Thyroid gland (tissue), 4 donors: ENCODE data around the gene TJAP1. TPM values are rescaled to one million over a fixed set of nuclear protein-coding genes. Genes with fewer than 3 reads are reported as not detected.

Source experiments
- DNase-seq, 2 donors: peaks; one replicate each; pipeline ENCODE4 v3.0.0-alpha.2; 2019
- H3K27ac ChIP-seq, 3 donors: fragments of 200-600 bp; sonication (generic); 1 replicate in 2 of 3; 2 replicates in 1 of 3; pipeline ENCODE4 v1.5.1; 2016 to 2019; ENCODE audit warnings: mild to moderate bottlenecking in 1 of 3, moderate library complexity in 1 of 3
- H3K27me3 ChIP-seq: fragments of 200-600 bp; sonication (generic); one replicate; pipeline ENCODE4 v1.5.1; 2019
- H3K36me3 ChIP-seq, 2 donors: fragments of 200-600 bp; sonication (generic); one replicate each; pipeline ENCODE4 v1.5.1; 2016 to 2019
- H3K4me1 ChIP-seq, 2 donors: fragments of 200-600 bp; sonication (generic); one replicate each; pipeline ENCODE4 v1.5.1; 2017 to 2019
- H3K4me3 ChIP-seq, 3 donors: fragments of 200-600 bp; sonication (generic); replicated peaks in 1 of 3; 1 replicate in 2 of 3; 2 replicates in 1 of 3; pipeline ENCODE4 v1.5.1; 2016; ENCODE audit warnings: mild to moderate bottlenecking in 1 of 3
- H3K9me3 ChIP-seq: fragments of 200-600 bp; sonication (generic); one replicate; pipeline ENCODE4 v1.5.1; 2017
- POLR2A ChIP-seq, 2 donors: fragments of 450-650 bp; IDR thresholded peaks; one replicate each; pipeline ENCODE4 v1.6.1; 2017; ENCODE audit warnings: antibody characterized with exemption in 2 of 2, mild to moderate bottlenecking in 2 of 2, moderate library complexity in 1 of 2
- WGBS, 2 donors: methylation state at CpG; one replicate each; pipeline ENCODE4 v1.1.5; 2017; 5-methylcytosine and 5-hydroxymethylcytosine counted together
- intact Hi-C: fragments of 100-400 bp; cut with DNase I; formaldehyde crosslinking; loops from one replicate; pipeline ENCODE4 v1.15.1; 2023
- total RNA-seq, 4 donors: library from RNA; depleted of rRNA; stranded (reverse); fragments of >200 nt; gene quantifications; one replicate each; pipeline ENCODE4 v1.2.3, GENCODE V29; 2016
- TF ChIP-seq, protein P1 (sequence below), 6 experiments: fragments of 200-600 bp in 3 of 6; fragments of 450-650 bp in 3 of 6; sonication (generic) in 3 of 6; IDR thresholded peaks; one replicate each; pipeline ENCODE4 v1.5.1; 2016 to 2019; ENCODE audit warnings: antibody characterized with exemption in 6 of 6, mild to moderate bottlenecking in 2 of 6, inconsistent platforms in 1 of 6, moderate library complexity in 1 of 6

Gene TJAP1
- total RNA-seq, 4 donors from 2014 or later = 23.2 to 42.4 (median 34.4) TPM

DNA sequence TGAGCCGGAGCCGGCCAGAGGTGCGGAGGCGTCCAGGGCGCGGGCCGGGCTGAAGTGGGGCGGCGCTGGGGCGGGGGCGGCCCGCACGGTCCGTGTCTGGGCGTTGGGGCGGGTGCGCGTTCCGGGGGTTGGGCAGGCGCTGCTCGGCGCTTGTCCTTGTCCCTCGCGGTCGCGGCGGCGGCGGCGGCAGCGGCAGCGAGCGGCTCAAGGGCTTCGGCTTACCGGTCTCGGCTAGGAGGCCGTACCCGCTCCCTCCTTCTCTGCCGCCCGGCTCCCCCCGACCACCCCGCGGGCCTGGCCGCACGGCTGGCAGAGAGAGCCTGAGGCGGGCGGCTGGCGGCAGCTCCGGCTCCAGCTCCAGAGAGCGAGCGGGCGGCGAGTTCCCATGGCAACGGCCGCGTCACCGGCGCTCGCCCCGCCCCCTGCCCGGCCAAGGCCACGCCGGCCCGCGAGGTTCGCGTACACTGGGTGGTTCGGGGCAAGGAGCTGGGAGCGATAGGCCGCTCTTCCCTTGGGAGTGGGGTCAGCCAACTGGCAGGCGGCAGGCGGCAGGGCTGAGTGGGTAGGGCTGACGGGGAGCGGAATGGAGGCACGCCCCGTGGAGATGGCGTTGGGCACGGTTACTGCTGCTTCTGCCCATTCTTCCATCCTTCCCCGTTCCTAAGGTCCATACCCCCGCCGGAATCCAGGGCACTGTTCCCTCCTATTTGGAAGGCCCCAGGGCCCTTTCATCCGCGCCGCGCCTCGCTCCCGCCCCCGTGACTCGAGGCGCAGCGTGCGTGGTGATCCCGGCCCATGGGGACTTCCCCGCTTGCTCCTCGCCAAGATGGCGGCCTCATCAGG lies 32.8 kb downstream of the TJAP1 start, which contains the start of gene LRRC73:
TSS of gene LRRC73 (minus strand) at position 363 of the 843 bp plus-strand sequence. CDS start 561 bp downstream, outside the sequence.
- Histone ChIP-seq H3K27me3 (no peaks in the 10 kb centered on the region), H3K27ac (peak within 1 kb of the TSS in 1 of 3 donors; percentile 38), H3K36me3 (peaks cover 35 to 36% of the 10 kb centered on the region in 2 donors), H3K9me3 (no peaks in the 10 kb centered on the region), H3K4me1 (peaks cover 13 to 25% of the 10 kb centered on the region in 2 donors), H3K4me3 (peak within 1 kb of the TSS in 2 of 3 donors; percentile 10 to 68)
- intact Hi-C loops = loop anchor here (5.0 to 10.0 kb wide), 2 partner anchors 145 to 248 kb away; partner anchors contain the start of gene ZNF318
- TF ChIP-seq, protein P1, sequence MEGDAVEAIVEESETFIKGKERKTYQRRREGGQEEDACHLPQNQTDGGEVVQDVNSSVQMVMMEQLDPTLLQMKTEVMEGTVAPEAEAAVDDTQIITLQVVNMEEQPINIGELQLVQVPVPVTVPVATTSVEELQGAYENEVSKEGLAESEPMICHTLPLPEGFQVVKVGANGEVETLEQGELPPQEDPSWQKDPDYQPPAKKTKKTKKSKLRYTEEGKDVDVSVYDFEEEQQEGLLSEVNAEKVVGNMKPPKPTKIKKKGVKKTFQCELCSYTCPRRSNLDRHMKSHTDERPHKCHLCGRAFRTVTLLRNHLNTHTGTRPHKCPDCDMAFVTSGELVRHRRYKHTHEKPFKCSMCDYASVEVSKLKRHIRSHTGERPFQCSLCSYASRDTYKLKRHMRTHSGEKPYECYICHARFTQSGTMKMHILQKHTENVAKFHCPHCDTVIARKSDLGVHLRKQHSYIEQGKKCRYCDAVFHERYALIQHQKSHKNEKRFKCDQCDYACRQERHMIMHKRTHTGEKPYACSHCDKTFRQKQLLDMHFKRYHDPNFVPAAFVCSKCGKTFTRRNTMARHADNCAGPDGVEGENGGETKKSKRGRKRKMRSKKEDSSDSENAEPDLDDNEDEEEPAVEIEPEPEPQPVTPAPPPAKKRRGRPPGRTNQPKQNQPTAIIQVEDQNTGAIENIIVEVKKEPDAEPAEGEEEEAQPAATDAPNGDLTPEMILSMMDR (IDR thresholded peaks at IDR 0.05) = no peak
- peak in 1 of 2 donors; percentile 69 for TF ChIP-seq POLR2A (IDR thresholded peaks at IDR 0.05)
- WGBS, 2 donors = 16% methylated on average over 51 of the region's 96 CpGs; no CpG with 5 or more reads in 1 of the 2 donors
- DNase-seq = peak; percentile 86 to 89

DNA sequence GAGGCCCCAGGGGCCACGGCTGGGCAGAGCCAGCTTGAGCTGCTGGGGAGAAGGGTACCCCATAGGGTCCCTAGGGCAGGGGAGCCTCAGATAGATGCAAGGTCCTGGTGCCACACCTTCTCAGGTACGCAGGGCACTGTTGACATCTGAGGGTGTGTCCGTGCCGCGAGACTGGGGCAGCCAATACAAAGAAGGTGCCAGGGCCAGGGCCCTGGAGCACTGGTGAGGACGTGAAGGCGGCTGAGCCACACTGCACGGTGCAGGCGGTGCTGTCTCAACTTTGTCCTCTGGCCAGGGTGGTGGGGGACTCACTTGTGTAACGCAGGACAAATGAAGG lies 33.4 kb downstream of the TJAP1 start:
- Histone ChIP-seq H3K4me3 (no peak overlapping the region), H3K27me3 (no peaks in the 10 kb centered on the region), H3K36me3 (peaks cover 36 to 39% of the 10 kb centered on the region in 2 donors), H3K27ac (no peak overlapping the region), H3K4me1 (peaks cover 19 to 31% of the 10 kb centered on the region in 2 donors), H3K9me3 (no peaks in the 10 kb centered on the region)
- no peak for DNase-seq
- 92 to 96% methylated on average over 5 to 9 of the region's 10 CpGs for WGBS, 2 donors
- intact Hi-C loops = no loop called here
- no peak for TF ChIP-seq POLR2A (IDR thresholded peaks at IDR 0.05)
- TF ChIP-seq, protein P1 (IDR thresholded peaks at IDR 0.05) = no peak

DNA sequence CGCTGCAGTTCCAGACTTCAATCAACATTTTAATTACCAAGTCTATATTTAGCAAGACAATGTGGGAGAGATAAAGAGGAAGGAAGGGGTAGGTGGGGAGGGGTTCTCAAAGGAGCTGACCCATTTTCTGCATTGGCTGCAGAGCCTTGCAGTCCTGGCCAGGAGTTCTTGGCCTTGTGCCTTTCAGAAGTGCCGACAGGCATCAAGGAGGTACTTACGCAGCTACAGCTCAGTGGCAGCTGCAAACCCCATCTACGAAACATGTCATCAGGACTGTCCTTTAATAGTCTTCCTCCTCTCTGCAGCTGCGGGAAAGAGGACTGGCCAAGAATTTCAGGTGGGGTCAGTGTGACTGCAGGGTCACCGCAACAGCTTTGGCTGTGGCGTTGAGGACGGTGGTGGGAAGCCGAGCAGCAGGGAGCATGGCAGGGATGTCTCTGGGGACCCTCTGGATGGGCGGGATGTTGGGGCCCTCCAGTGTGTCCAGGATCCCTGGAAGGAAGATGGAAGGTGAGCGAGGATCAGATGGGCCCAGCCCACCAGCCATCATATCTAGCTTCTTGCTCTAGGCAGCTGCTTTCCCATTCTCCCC lies 34.5 kb downstream of the TJAP1 start:
- Histone ChIP-seq H3K36me3 (peaks cover 36 to 39% of the 10 kb centered on the region in 2 donors), H3K27ac (no peak overlapping the region), H3K9me3 (no peaks in the 10 kb centered on the region), H3K27me3 (no peaks in the 10 kb centered on the region), H3K4me3 (no peak overlapping the region), H3K4me1 (peaks cover 25 to 34% of the 10 kb centered on the region in 2 donors)
- 77 to 83% methylated on average over 11 of the region's 11 CpGs for WGBS, 2 donors
- no peak for DNase-seq
- TF ChIP-seq POLR2A (IDR thresholded peaks at IDR 0.05) = no peak
- TF ChIP-seq, protein P1 (IDR thresholded peaks at IDR 0.05) = no peak
- intact Hi-C loops = no loop called here

DNA sequence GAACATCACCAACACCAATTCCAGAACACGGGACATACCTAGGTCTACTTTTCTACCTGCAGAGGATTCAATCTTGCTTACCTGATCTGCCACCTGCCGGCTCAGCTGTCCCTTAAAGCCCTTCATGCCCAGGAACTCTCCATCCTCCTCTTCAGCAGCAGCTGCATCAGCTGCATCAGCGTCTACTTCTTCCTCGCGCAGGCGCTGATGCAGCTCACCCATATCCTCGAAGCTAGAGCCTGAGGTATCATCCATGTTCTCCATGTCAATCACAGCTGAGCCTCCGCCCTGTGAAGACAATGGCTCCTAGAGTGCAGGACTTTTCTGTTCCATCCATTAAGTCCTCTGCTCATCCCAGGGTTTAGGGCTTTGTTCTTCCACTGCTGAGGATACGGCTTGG lies 38.4 kb downstream of the TJAP1 start:
- Histone ChIP-seq H3K4me1 (peaks cover 25 to 33% of the 10 kb centered on the region in 2 donors), H3K4me3 (peak overlapping the region in 2 of 3 donors; percentile 66 to 95), H3K36me3 (peaks cover 53% of the 10 kb centered on the region in 2 donors), H3K9me3 (no peaks in the 10 kb centered on the region), H3K27ac (peak overlapping the region in 1 of 3 donors; percentile 66), H3K27me3 (no peaks in the 10 kb centered on the region)
- 70 to 72% methylated on average over 9 of the region's 9 CpGs for WGBS, 2 donors
- DNase-seq = no peak
- no peak for TF ChIP-seq POLR2A (IDR thresholded peaks at IDR 0.05)
- TF ChIP-seq, protein P1 (IDR thresholded peaks at IDR 0.05) = no peak
- intact Hi-C loops = no loop called here

DNA sequence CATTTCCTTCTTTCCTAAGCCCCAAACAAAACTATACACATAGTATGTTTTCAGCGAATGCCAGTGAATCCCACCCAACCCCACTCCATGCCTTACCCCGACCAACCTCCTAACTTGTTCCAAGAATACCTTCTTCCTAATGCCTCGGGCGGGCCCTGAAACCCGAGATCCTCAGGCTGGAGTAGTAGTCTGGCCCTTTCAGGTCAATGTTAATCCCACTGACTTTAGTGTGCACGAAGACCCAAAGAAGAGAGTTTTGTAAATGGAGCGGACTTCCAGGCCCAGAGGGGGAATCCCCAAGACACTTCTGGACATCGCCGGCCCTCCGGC lies 39.0 kb downstream of the TJAP1 start:
- intact Hi-C loops = no loop called here
- H3K4me3 ChIP-seq = peak overlapping the region; percentile 66 to 95 (median 72)
- H3K4me1 ChIP-seq = peaks cover 29 to 37% of the 10 kb centered on the region in 2 donors
- H3K27ac ChIP-seq = peak overlapping the region; percentile 66 to 87 (median 77)
- no peaks in the 10 kb centered on the region for H3K9me3 ChIP-seq
- no peak for DNase-seq
- peaks cover 54 to 58% of the 10 kb centered on the region in 2 donors for H3K36me3 ChIP-seq
- WGBS, 2 donors = 0 to 1% methylated on average over 8 to 10 of the region's 10 CpGs
- no peak for TF ChIP-seq POLR2A (IDR thresholded peaks at IDR 0.05)
- TF ChIP-seq, protein P1 (IDR thresholded peaks at IDR 0.05) = no peak
- H3K27me3 ChIP-seq = no peaks in the 10 kb centered on the region
